ENCODE measurements around the gene GRK5.

GRCh38 chr10:119316729-119317097 lies 109.3 kb downstream of the GRK5 start:
- TF ChIP-seq POLR2A (IDR thresholded peaks at IDR 0.05) (no peak), CTCF (IDR thresholded peaks at IDR 0.05) (no peak)

All from thyroid gland (tissue), 4 donors.